ENCODE results near the gene BCAS3. TPM values are rescaled to one million over a fixed set of nuclear protein-coding genes. Genes with fewer than 3 reads are reported as not detected.
A peak's percentile ranks its signal among the peaks of the same experiment; 100 is the strongest.

Gene BCAS3
- total RNA-seq, 1 donor from 2014 or later: 30.5 TPM

DNA sequence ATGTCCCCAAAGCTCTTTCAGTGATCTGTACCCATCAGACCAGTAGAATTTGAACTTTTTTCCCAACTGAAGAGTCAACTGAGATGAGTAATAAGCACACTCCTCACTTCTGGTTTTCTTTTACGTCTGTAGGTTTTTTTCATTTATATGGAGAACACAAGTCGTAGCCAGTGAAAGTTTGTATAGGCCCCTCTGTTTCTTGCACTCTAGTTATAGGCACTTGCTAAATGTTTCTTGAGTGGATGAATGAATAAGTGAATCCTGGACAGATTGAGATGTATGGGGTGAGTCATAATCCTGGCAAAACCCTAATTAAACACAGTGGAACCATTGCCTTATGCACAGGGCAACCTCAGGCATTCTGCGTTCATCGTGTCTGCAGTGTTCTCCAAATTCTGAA is 528.3 kb downstream of the BCAS3 start:
- no peak overlapping the region for H3K27ac Mint-ChIP-seq (ENCODE audit: unreplicated experiment)
- H3K36me3 Mint-ChIP-seq (ENCODE audit: low read depth): no peaks in the 10 kb centered on the region
- H3K4me3 Mint-ChIP-seq: no peak overlapping the region
- peaks cover 70% of the 10 kb centered on the region for H3K4me1 Mint-ChIP-seq
- TF ChIP-seq, protein P1, sequence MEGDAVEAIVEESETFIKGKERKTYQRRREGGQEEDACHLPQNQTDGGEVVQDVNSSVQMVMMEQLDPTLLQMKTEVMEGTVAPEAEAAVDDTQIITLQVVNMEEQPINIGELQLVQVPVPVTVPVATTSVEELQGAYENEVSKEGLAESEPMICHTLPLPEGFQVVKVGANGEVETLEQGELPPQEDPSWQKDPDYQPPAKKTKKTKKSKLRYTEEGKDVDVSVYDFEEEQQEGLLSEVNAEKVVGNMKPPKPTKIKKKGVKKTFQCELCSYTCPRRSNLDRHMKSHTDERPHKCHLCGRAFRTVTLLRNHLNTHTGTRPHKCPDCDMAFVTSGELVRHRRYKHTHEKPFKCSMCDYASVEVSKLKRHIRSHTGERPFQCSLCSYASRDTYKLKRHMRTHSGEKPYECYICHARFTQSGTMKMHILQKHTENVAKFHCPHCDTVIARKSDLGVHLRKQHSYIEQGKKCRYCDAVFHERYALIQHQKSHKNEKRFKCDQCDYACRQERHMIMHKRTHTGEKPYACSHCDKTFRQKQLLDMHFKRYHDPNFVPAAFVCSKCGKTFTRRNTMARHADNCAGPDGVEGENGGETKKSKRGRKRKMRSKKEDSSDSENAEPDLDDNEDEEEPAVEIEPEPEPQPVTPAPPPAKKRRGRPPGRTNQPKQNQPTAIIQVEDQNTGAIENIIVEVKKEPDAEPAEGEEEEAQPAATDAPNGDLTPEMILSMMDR (conservative IDR thresholded peaks at IDR 0.05): no peak
- H3K27me3 Mint-ChIP-seq (ENCODE audit: low read depth): no peaks in the 10 kb centered on the region
- DNase-seq (ENCODE audit: low read depth, low spot score): no peak
- H3K9me3 Mint-ChIP-seq: no peaks in the 10 kb centered on the region

DNA sequence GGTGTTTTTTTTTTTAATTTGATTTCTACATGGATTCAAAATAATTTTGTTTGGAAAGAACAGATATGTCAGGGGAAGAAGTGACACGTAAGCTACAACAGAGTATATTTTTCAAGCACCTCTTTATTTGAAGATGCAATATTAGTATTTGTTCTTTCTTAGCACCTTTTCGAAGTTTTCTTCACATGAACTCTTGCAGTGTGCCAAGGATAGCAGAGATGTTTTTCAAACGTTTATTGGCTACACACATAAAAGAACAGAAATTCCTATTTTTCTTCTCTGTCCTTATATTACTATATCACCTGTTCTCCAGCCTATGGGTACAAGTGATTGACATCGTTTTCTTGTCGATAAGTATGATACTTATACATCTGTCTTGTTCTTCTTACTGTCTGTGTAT is 529.3 kb downstream of the BCAS3 start:
- Mint-ChIP-seq H3K4me1 (peaks cover 75% of the 10 kb centered on the region), H3K27me3 (ENCODE audit: low read depth) (no peaks in the 10 kb centered on the region), H3K4me3 (no peak overlapping the region), H3K9me3 (no peaks in the 10 kb centered on the region), H3K27ac (ENCODE audit: unreplicated experiment) (no peak overlapping the region), H3K36me3 (ENCODE audit: low read depth) (no peaks in the 10 kb centered on the region)
- no peak for DNase-seq (ENCODE audit: low read depth, low spot score)
- TF ChIP-seq, protein P1 (conservative IDR thresholded peaks at IDR 0.05): no peak

DNA sequence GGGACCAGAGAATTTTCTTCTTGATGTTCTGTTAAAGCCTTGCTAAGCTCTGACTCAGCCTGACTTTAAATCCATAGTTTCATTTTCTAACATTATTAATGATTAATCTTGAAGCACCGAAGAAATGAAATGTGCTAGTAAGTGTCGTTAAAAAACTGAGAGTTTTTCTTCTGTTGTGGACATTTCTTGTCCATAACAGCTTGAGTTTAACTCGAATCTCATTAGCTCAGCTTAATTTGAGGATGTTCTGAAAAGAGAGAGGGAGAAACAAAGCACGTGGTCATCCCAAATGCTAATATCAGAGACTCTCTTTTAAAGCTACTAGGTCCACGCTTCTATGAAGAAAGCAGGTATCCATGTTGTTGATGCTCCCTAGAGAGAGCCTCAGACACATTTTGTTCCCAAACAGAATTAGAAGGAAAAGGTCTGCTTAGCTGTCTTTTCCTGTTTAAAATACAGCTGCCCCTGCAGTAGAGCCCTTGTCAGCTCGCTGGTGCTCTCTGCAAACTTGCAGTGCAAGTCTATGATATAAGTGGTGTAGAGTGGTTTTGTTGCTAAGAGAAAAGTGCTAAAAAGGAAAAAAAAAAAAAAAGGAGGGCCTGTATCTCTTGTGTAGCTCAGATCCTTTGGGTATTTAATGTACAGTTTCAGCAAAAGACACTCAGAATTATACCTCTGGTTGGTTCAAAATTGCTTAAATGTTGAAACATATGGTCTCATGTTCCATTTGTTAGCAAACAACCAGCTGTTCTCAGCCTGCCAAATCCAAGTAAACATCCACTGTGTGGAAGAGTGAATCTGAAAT is 530.9 kb downstream of the BCAS3 start:
- TF ChIP-seq, protein P1 (conservative IDR thresholded peaks at IDR 0.05): no peak
- DNase-seq (ENCODE audit: low read depth, low spot score): no peak
- H3K9me3 Mint-ChIP-seq: no peaks in the 10 kb centered on the region
- H3K27me3 Mint-ChIP-seq (ENCODE audit: low read depth): no peaks in the 10 kb centered on the region
- H3K36me3 Mint-ChIP-seq (ENCODE audit: low read depth): no peaks in the 10 kb centered on the region
- peak overlapping the region; percentile 45 for H3K4me3 Mint-ChIP-seq
- H3K27ac Mint-ChIP-seq (ENCODE audit: unreplicated experiment): peak overlapping the region; percentile 90
- H3K4me1 Mint-ChIP-seq: peaks cover 68% of the 10 kb centered on the region

- Mint-ChIP-seq H3K4me3 (peak overlapping the region; percentile 45), H3K36me3 (ENCODE audit: low read depth) (no peaks in the 10 kb centered on the region), H3K27ac (ENCODE audit: unreplicated experiment) (peak overlapping the region; percentile 83), H3K4me1 (peaks cover 65% of the 10 kb centered on the region), H3K27me3 (ENCODE audit: low read depth) (no peaks in the 10 kb centered on the region), H3K9me3 (no peaks in the 10 kb centered on the region)
- TF ChIP-seq, protein P1 (conservative IDR thresholded peaks at IDR 0.05): no peak
- DNase-seq (ENCODE audit: low read depth, low spot score): no peak
Measured at GRCh38 chr17:61209106-61209439, 531.4 kb downstream of the BCAS3 start.

- H3K4me3 Mint-ChIP-seq: peak overlapping the region; percentile 45
- no peaks in the 10 kb centered on the region for H3K9me3 Mint-ChIP-seq
- no peaks in the 10 kb centered on the region for H3K36me3 Mint-ChIP-seq (ENCODE audit: low read depth)
- peaks cover 64% of the 10 kb centered on the region for H3K4me1 Mint-ChIP-seq
- peak overlapping the region; percentile 83 for H3K27ac Mint-ChIP-seq (ENCODE audit: unreplicated experiment)
- H3K27me3 Mint-ChIP-seq (ENCODE audit: low read depth): no peaks in the 10 kb centered on the region
- no peak for DNase-seq (ENCODE audit: low read depth, low spot score)
- TF ChIP-seq, protein P1 (conservative IDR thresholded peaks at IDR 0.05): no peak
Measured at GRCh38 chr17:61209525-61209924, 531.9 kb downstream of the BCAS3 start.
